Measurements from ENCODE around the gene CNKSR3.
A peak's percentile ranks its signal among the peaks of the same experiment; 100 is the strongest.

The CNKSR3 gene

GRCh38 chr6:154526996-154527395, 16.5 kb upstream of the CNKSR3 start:
- FAIRE-seq: no peak

GRCh38 chr6:154522576-154522975, 12.1 kb upstream of the CNKSR3 start:
- FAIRE-seq: no peak

GRCh38 chr6:154521412-154521811, 10.9 kb upstream of the CNKSR3 start:
- FAIRE-seq: no peak

GRCh38 chr6:154520280-154520679, 9.8 kb upstream of the CNKSR3 start:
- no peak for FAIRE-seq

GRCh38 chr6:154518396-154518795, 7.9 kb upstream of the CNKSR3 start:
- no peak for FAIRE-seq

- FAIRE-seq: no peak
These were observed 5.8 kb upstream of the CNKSR3 start for GRCh38 chr6:154516276-154516675.

GRCh38 chr6:154515826-154516225, 5.3 kb upstream of the CNKSR3 start:
- no peak for FAIRE-seq

- peak; percentile 65 for FAIRE-seq
These were observed 4.6 kb upstream of the CNKSR3 start for GRCh38 chr6:154515076-154515475.

GRCh38 chr6:154514481-154514880, 4.0 kb upstream of the CNKSR3 start:
- no peak for FAIRE-seq

GRCh38 chr6:154513601-154514320, 3.3 kb upstream of the CNKSR3 start:
- FAIRE-seq: no peak

GRCh38 chr6:154512201-154512600, 1.7 kb upstream of the CNKSR3 start:
- FAIRE-seq: no peak

- no peak for FAIRE-seq
These were observed 1.3 kb upstream of the CNKSR3 start for GRCh38 chr6:154511791-154512190.

GRCh38 chr6:154509421-154510143, 903 bp downstream of the CNKSR3 start:
- no peak for FAIRE-seq

- no peak for FAIRE-seq
These were observed 1.7 kb downstream of the CNKSR3 start for GRCh38 chr6:154508573-154509375.

GRCh38 chr6:154506991-154507898, 3.2 kb downstream of the CNKSR3 start:
- FAIRE-seq: no peak

- FAIRE-seq: no peak
These were observed 3.9 kb downstream of the CNKSR3 start for GRCh38 chr6:154506582-154506981.

GRCh38 chr6:154506108-154506507, 4.4 kb downstream of the CNKSR3 start:
- no peak for FAIRE-seq

- FAIRE-seq: no peak
These were observed 5.5 kb downstream of the CNKSR3 start for GRCh38 chr6:154504865-154505449.

GRCh38 chr6:154504102-154504501, 6.4 kb downstream of the CNKSR3 start:
- no peak for FAIRE-seq

GRCh38 chr6:154503658-154504057, 6.8 kb downstream of the CNKSR3 start:
- FAIRE-seq: no peak

GRCh38 chr6:154502553-154502952, 7.9 kb downstream of the CNKSR3 start:
- no peak for FAIRE-seq

GRCh38 chr6:154501578-154501868, 9.0 kb downstream of the CNKSR3 start:
- FAIRE-seq: no peak
